T-cell (primary cell): ENCODE results near the gene IKBIP. TPM values are rescaled to one million over a fixed set of nuclear protein-coding genes. Genes with fewer than 3 reads are reported as not detected.

Experiments
- ATAC-seq, 4 experiments: fragments of 200-7000 bp in 3 of 4; fragments of 150-1000 bp in 1 of 4; cut with Tn5 transposase; replicated peaks in 1 of 4; 1 replicate in 3 of 4; 2 replicates in 1 of 4; pipeline ENCODE4 v1.10.0; 2021; ENCODE audit warnings: moderate library complexity in 3 of 4, mild to moderate bottlenecking in 2 of 4, moderate number of reproducible peaks in 1 of 4
- CTCF ChIA-PET, 2 donors: fragments of 300-600 bp; sonication (Branson Sonifier 250); formaldehyde crosslinking; loops; one replicate each; lab custom pipeline; 2022; ENCODE audit warnings: antibody characterized with exemption in 2 of 2; lab: Charles Lee
- POLR2A ChIA-PET, 2 donors: fragments of 300-600 bp; sonication (Branson Sonifier 250); formaldehyde crosslinking; loops; one replicate each; lab custom pipeline; 2022; ENCODE audit warnings: antibody characterized with exemption in 2 of 2; lab: Charles Lee
- DNase-seq, 35 experiments: peaks; one replicate each; pipeline versions ENCODE4 v3.0.0 to v3.0.0-alpha.2; 2013 to 2023
- H3K27ac ChIP-seq: one replicate; pipeline ENCODE4 v1.5.1; 2013; ENCODE audit warnings: low read length
- H3K27me3 ChIP-seq, 2 experiments: replicated peaks in 1 of 2; 1 replicate in 1 of 2; 2 replicates in 1 of 2; pipeline versions ENCODE4 v1.6.1 to v1.7.0; 2013; ENCODE audit warnings: low read length in 1 of 2, mixed read lengths in 1 of 2; ENCODE audit not compliant: control insufficient read depth in 2 of 2, insufficient read depth in 2 of 2; ENCODE audit errors: extremely low read depth in 1 of 2
- H3K36me3 ChIP-seq, 2 donors: 1 replicate in 1 of 2; 2 replicates in 1 of 2; pipeline versions ENCODE4 v1.6.1 to v1.7.0; 2013; ENCODE audit warnings: low read length in 1 of 2; ENCODE audit not compliant: control insufficient read depth in 2 of 2, insufficient read depth in 1 of 2; ENCODE audit errors: extremely low read depth in 1 of 2
- H3K4me1 ChIP-seq, 2 experiments: 1 replicate in 1 of 2; 2 replicates in 1 of 2; pipeline versions ENCODE4 v1.6.1 to v1.7.0; 2013; ENCODE audit warnings: low read length in 2 of 2, mixed read lengths in 1 of 2; ENCODE audit not compliant: insufficient read depth in 2 of 2, control insufficient read depth in 1 of 2; ENCODE audit errors: extremely low read depth in 1 of 2
- H3K4me3 ChIP-seq, 2 donors: 1 replicate in 1 of 2; 2 replicates in 1 of 2; pipeline versions ENCODE4 v1.5.1 to v1.7.0; 2013; ENCODE audit warnings: mild to moderate bottlenecking in 2 of 2, low read length in 1 of 2, moderate library complexity in 1 of 2; ENCODE audit not compliant: control insufficient read depth in 1 of 2; ENCODE audit errors: extremely low read depth in 1 of 2
- H3K9me3 ChIP-seq: 2 replicates; pipeline ENCODE4 v1.7.0; 2013
- H3K27ac Mint-ChIP-seq, 2 donors: one replicate each; pipeline ENCODE4 v1.8.0; 2020 to 2021; ENCODE audit warnings: mild to moderate bottlenecking in 2 of 2, mixed read lengths in 2 of 2
- H3K27me3 Mint-ChIP-seq, 2 donors: one replicate each; pipeline ENCODE4 v1.8.0; 2021 to 2022; ENCODE audit warnings: mixed read lengths in 2 of 2
- H3K36me3 Mint-ChIP-seq: one replicate; pipeline ENCODE4 v1.8.0; 2021; ENCODE audit warnings: mixed read lengths
- H3K4me1 Mint-ChIP-seq, 3 donors: one replicate each; pipeline ENCODE4 v1.8.0; 2020 to 2022; ENCODE audit warnings: mixed read lengths in 3 of 3, mild to moderate bottlenecking in 1 of 3
- H3K4me3 Mint-ChIP-seq, 3 donors: one replicate each; pipeline ENCODE4 v1.8.0; 2020 to 2022; ENCODE audit warnings: mild to moderate bottlenecking in 3 of 3, mixed read lengths in 3 of 3, moderate library complexity in 3 of 3
- H3K9me3 Mint-ChIP-seq, 3 donors: one replicate each; pipeline ENCODE4 v1.8.0; 2020 to 2022; ENCODE audit warnings: mixed read lengths in 3 of 3
- WGBS: methylation state at CpG from one replicate; pipeline ENCODE4 v1.1.5; 2013; ENCODE audit warnings: missing lambda C conversion rate; ENCODE audit not compliant: insufficient coverage; 5-methylcytosine and 5-hydroxymethylcytosine counted together
- total RNA-seq, 35 experiments: library from RNA in 6 of 35; stranded (reverse) in 6 of 35; fragments of 120-200 nt in 1 of 35; gene quantifications; one replicate each; pipeline versions ENCODE4 v1.2.1 to v1.2.4 and lab custom pipeline; 2013 to 2026

The IKBIP gene
- total RNA-seq, 5 donors from 2014 or later (not counting 1 experiment from before 2014, with no cell fraction given), result 2.2 to 8.7 (median 7.3) TPM

DNA sequence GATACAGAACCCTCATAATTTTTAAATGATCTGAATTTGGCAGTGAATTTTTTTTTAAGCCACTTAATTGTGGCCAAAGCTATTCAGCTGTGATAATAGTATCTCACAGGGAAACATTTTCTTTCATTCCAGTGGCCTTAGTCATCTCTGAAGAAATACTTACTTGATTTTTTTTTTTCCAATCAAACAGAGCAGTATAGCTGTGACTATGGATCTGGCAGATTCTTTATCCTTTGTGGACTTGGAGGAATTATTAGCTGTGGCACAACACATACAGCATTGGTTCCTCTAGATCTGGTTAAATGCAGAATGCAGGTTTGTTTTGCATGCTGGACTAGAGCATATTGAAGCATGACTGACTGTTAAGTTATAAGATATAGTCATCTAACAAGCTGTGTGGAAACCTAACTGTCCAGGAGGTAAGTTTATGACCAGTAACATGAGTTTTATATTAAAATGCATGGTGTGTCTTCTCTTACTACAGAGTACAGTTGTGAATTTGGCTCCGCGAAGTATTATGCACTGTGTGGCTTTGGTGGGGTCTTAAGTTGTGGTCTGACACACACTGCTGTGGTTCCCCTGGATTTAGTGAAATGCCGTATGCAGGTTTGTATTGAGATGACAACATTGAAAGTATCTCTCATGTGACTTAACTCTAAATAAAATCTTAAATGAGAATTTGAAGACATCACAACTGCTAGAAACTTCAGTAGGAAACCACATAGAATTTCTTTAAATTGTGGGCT is 49.2 kb downstream of the IKBIP start:
- Mint-ChIP-seq H3K27ac (peak overlapping the region; percentile 95 to 99), H3K27me3 (no peaks in the 10 kb centered on the region), H3K9me3 (no peaks in the 10 kb centered on the region), H3K36me3 (peaks cover 23% of the 10 kb centered on the region), H3K4me3 (peak overlapping the region; percentile 90 to 95 (median 91)), H3K4me1 (peaks cover 27 to 43% (median 36%) of the 10 kb centered on the region in 3 donors)
- peak in 4 of 35 experiments; percentile 11 to 48 (median 25) for DNase-seq
- no peak for ATAC-seq
- Histone ChIP-seq H3K36me3 (peaks cover 5 to 45% of the 10 kb centered on the region in 2 donors), H3K27me3 (no peaks in the 10 kb centered on the region), H3K4me1 (peaks cover 18 to 21% of the 10 kb centered on the region in 2 experiments), H3K4me3 (peak overlapping the region; percentile 35 to 85), H3K27ac (peak overlapping the region; percentile 94), H3K9me3 (no peaks in the 10 kb centered on the region)
- CTCF ChIA-PET, result interaction anchor here in 1 of 2 donors (0.8 to 1.1 kb wide), 2 partner anchors 51 to 56 kb away, joined by 3 read pairs; no protein-coding TSS in a partner anchor
- 0% methylated on average over 2 of the region's 3 CpGs for WGBS
- POLR2A ChIA-PET, result interaction anchor here (0.6 to 1.2 kb wide), 4 partner anchors 24 to 81 kb away, joined by 3 to 6 read pairs (median 4); no protein-coding TSS in a partner anchor

DNA sequence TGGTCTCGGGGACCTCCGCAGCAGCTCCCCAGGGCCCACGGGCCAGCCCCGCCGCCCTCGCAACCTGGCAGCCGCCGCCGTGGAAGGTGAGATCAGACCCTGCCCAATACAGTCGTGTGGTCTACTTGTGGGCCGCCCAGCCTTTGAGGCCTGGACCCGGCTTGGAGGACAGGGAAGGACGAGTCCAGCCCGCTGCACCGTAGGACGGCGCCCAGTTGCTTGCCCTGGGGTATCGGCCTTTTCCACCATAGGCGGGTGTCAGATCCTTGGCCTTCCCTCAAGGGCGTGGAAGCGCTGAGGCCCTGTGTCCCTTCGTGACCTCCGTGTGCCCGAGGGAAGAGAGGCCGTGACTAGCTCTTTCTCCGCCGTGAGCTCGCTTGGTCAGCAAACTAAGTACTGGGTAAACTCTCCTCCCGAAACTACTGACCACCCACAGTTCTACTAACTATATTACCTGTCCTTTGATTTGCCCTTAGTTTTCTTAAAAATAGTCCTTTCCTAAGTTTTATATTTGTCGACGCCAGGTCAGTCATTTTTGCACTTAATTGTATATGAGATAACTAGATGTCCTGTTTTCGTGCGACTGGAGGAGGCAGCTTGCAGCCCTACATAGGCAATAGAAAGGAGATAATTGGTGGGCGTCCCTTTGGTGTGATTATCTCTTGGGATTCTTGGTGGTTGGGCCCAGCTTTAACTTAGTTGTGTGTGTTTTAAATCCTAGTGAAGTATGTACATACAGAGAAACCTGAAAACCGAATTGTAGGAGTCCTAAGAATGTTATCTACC is 50.3 kb downstream of the IKBIP start:
- 0% methylated on average over 25 of the region's 35 CpGs for WGBS
- H3K4me1 Mint-ChIP-seq, result peaks cover 27 to 43% (median 35%) of the 10 kb centered on the region in 3 donors
- POLR2A ChIA-PET, result interaction anchor here (0.5 to 1.7 kb wide), 9 partner anchors 18 to 50 kb away, joined by 3 to 19 read pairs (median 7); partner anchors contain the start of genes APAF1 (in 1 of the 2) and IKBIP (in 1 of the 2)
- Histone ChIP-seq H3K27ac (peak overlapping the region; percentile 94), H3K27me3 (no peaks in the 10 kb centered on the region), H3K36me3 (peaks cover 0 to 33% of the 10 kb centered on the region in 2 donors), H3K9me3 (no peaks in the 10 kb centered on the region), H3K4me1 (peaks cover 18 to 21% of the 10 kb centered on the region in 2 experiments), H3K4me3 (peak overlapping the region; percentile 85 to 97)
- H3K27me3 Mint-ChIP-seq, result no peaks in the 10 kb centered on the region
- no peaks in the 10 kb centered on the region for H3K9me3 Mint-ChIP-seq
- peak overlapping the region; percentile 90 to 95 (median 91) for H3K4me3 Mint-ChIP-seq
- DNase-seq (peak in 2 of 35 experiments; percentile 16 to 30), ATAC-seq (peak in 1 of 4 experiments; percentile 1)
- peak overlapping the region; percentile 95 to 99 for H3K27ac Mint-ChIP-seq
- peaks cover 23% of the 10 kb centered on the region for H3K36me3 Mint-ChIP-seq
- CTCF ChIA-PET, result interaction anchor here (0.8 to 2.2 kb wide), 8 partner anchors 27 to 103 kb away, joined by 3 to 20 read pairs (median 6); partner anchors contain the start of gene IKBIP (in 1 of the 2)

DNA sequence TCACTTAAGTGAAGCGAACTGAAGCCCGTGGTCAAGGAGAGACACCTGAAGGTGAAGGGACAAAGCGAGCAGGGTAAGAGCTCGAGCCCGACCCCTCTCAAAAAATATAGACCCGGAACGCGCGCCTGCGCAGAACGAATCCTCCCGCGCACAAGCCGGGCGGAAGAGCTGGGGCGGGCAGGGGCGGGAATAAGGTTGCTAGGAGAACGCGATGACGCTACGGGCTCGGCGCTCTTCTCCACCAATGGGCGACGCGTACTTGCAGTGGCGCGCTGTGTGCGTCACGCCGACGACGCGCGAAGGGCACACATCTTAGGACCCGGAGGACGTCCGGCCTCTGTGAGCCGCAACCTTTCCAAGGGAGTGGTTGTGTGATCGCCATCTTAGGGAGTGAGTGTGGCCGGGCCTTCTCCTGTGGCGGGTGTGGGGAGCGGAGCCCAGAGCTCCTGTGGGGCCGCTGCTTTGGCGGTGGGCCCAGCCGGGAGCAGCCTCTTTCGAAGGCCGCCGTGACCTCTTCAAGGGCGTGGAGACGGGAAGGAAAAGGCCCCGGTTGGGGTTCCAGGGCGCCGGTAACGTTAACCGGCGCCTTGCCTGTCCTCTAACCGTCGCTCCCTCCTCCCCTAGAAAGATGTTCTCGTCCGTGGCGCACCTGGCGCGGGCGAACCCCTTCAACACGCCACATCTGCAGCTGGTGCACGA is 51.1 kb downstream of the IKBIP start, which contains the start of gene SLC25A3:
Gene SLC25A3, plus strand, starts transcription at position 336 of the 699 bp plus-strand sequence. Its CDS starts 293 bp downstream, at position 629.
- peaks cover 27 to 43% (median 35%) of the 10 kb centered on the region in 3 donors for H3K4me1 Mint-ChIP-seq
- ATAC-seq (peak; percentile 96 to 98 (median 98)), DNase-seq (peak; percentile 82 to 99 (median 93))
- Histone ChIP-seq H3K27me3 (no peaks in the 10 kb centered on the region), H3K4me1 (peaks cover 18 to 21% of the 10 kb centered on the region in 2 experiments), H3K36me3 (peaks cover 0 to 27% of the 10 kb centered on the region in 2 donors), H3K27ac (peak within 1 kb of the TSS; percentile 94), H3K9me3 (no peaks in the 10 kb centered on the region), H3K4me3 (peak within 1 kb of the TSS; percentile 85 to 97)
- CTCF ChIA-PET, result interaction anchor here (0.6 to 2.2 kb wide), 12 partner anchors 14 to 1686 kb away, joined by 3 to 20 read pairs (median 4); partner anchors contain the start of genes IKBIP (in 1 of the 2) and NEDD1 (in 1 of the 2)
- peaks cover 22% of the 10 kb centered on the region for H3K36me3 Mint-ChIP-seq
- H3K27ac Mint-ChIP-seq, result peak within 1 kb of the TSS; percentile 95 to 99
- no peaks in the 10 kb centered on the region for H3K27me3 Mint-ChIP-seq
- no peaks in the 10 kb centered on the region for H3K9me3 Mint-ChIP-seq
- H3K4me3 Mint-ChIP-seq, result peak within 1 kb of the TSS; percentile 90 to 95 (median 91)
- POLR2A ChIA-PET, result interaction anchor here (0.5 to 1.7 kb wide), 17 partner anchors 8 to 1636 kb away, joined by 3 to 19 read pairs (median 4); partner anchors contain the start of genes APAF1 (in 1 of the 2) and IKBIP (in 1 of the 2)
- WGBS, result 0% methylated on average over 61 of the region's 67 CpGs

DNA sequence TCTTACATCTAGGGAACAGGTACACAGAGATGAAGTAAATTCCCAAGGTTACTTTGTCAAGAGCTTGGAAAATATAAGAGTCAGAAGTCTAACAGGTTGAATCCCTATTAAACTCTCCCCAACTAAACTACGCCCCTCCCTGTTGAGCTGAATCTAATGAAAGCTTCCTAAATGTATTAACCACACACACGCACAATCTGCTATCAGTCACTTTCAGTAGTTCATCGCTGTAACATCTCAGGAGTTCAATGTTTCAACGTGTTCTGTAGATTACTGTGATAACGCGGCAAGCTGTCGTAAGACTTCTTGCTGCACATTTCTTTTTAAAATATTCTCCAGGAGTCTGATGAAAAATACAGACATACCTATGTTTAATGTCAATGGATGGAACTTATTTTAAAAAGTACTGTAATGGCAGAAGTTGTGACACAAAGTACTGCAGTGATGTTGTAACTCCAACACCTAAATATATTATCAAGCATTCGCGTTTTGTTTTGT is 51.7 kb downstream of the IKBIP start:
- no peaks in the 10 kb centered on the region for H3K9me3 Mint-ChIP-seq
- H3K27me3 Mint-ChIP-seq, result no peaks in the 10 kb centered on the region
- peaks cover 17% of the 10 kb centered on the region for H3K36me3 Mint-ChIP-seq
- H3K27ac Mint-ChIP-seq, result peak overlapping the region; percentile 95 to 99
- Histone ChIP-seq H3K4me1 (peaks cover 18 to 21% of the 10 kb centered on the region in 2 experiments), H3K4me3 (peak overlapping the region; percentile 85 to 97), H3K36me3 (peaks cover 0 to 21% of the 10 kb centered on the region in 2 donors), H3K9me3 (no peaks in the 10 kb centered on the region), H3K27me3 (no peaks in the 10 kb centered on the region), H3K27ac (peak overlapping the region; percentile 87)
- H3K4me1 Mint-ChIP-seq, result peaks cover 27 to 39% (median 33%) of the 10 kb centered on the region in 3 donors
- CTCF ChIA-PET, result interaction anchor here (0.6 to 2.2 kb wide), 10 partner anchors 14 to 1686 kb away, joined by 3 to 20 read pairs (median 5); partner anchors contain the start of genes IKBIP (in 1 of the 2) and NEDD1 (in 1 of the 2)
- 40% methylated on average over 1 of the region's 9 CpGs for WGBS
- peak in 2 of 35 experiments; percentile 9 to 59 for DNase-seq
- peak overlapping the region; percentile 90 to 95 (median 91) for H3K4me3 Mint-ChIP-seq
- peak; percentile 4 to 12 (median 9) for ATAC-seq
- POLR2A ChIA-PET, result interaction anchor here (0.6 to 1.7 kb wide), 12 partner anchors 9 to 76 kb away, joined by 3 to 13 read pairs (median 3); partner anchors contain the start of genes APAF1 (in 1 of the 2) and IKBIP (in 1 of the 2)

DNA sequence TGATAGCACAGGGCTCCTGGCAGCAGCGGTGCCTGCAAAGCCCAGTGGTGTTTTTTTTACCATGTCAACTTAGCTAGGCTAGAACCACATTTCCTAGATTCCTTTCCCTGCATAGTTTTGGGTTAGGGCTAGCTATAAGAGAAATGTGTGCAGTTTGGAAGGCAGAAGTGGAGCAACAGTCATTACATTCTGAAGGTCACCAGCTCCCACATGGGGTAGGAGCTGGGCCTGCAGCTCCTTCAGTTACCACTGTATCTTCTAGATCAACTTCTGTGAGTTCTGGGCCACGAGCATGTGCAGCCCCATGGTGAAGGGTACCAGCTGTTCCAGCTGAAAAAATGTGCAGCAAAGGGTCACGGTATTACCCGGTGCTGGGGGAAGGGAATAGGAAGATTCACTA is 53.4 kb downstream of the IKBIP start:
- H3K4me3 ChIP-seq, result no peak overlapping the region
- Mint-ChIP-seq H3K27me3 (no peaks in the 10 kb centered on the region), H3K4me1 (peaks cover 21 to 28% (median 23%) of the 10 kb centered on the region in 3 donors), H3K9me3 (no peaks in the 10 kb centered on the region), H3K4me3 (peak overlapping the region in 2 of 3 donors; percentile 27 to 48), H3K27ac (peak overlapping the region in 1 of 2 donors; percentile 22), H3K36me3 (peaks cover 16% of the 10 kb centered on the region)
- ATAC-seq (no peak), DNase-seq (no peak)
- peaks cover 0 to 6% of the 10 kb centered on the region in 2 donors for H3K36me3 ChIP-seq
- ChIA-PET CTCF (interaction anchor here in 1 of 2 donors (0.6 kb wide), 1 partner anchor 81 kb away, joined by 3 read pairs; no protein-coding TSS in a partner anchor), POLR2A (interaction anchor here in 1 of 2 donors (0.6 kb wide), 1 partner anchor 24 kb away, joined by 15 read pairs; no protein-coding TSS in a partner anchor)
- H3K4me1 ChIP-seq, result peaks cover 14 to 18% of the 10 kb centered on the region in 2 experiments
- no peak overlapping the region for H3K27ac ChIP-seq
- no peaks in the 10 kb centered on the region for H3K27me3 ChIP-seq
- no CpG with 5 or more reads among the region's 4 CpGs for WGBS
- H3K9me3 ChIP-seq, result no peaks in the 10 kb centered on the region
